ENCODE measurements around the gene TTC27. TPM values are rescaled to one million over a fixed set of nuclear protein-coding genes. Genes with fewer than 3 reads are reported as not detected.

The TTC27 gene
- total RNA-seq, 4 donors from 2014 or later: 11.0 to 16.4 (median 11.3) TPM

- no peak for TF ChIP-seq POLR2A (IDR thresholded peaks at IDR 0.05)
- no peak overlapping the region for H3K4me3 ChIP-seq (ENCODE audit: low read depth, poor library complexity, severe bottlenecking)
- intact Hi-C loops (cut with DNase I; ENCODE audit: low total_unique reads): no loop called here
- no peak for DNase-seq (ENCODE audit: low spot score in 2 of 2)
- WGBS, 2 donors: 72 to 77% methylated on average over 2 of the region's 2 CpGs
Observed at GRCh38 chr2:32783469-32783868, 155.6 kb downstream of the TTC27 start.

- intact Hi-C loops (cut with DNase I; ENCODE audit: low total_unique reads): no loop called here
- WGBS, 2 donors: 80 to 86% methylated on average over 4 of the region's 4 CpGs
- TF ChIP-seq POLR2A (IDR thresholded peaks at IDR 0.05): no peak
- TF ChIP-seq CTCF (IDR thresholded peaks at IDR 0.05): no peak
- DNase-seq (ENCODE audit: low spot score in 2 of 2): no peak
- H3K4me3 ChIP-seq (ENCODE audit: low read depth, poor library complexity, severe bottlenecking): no peak overlapping the region
Observed at GRCh38 chr2:32783933-32784332, 156.1 kb downstream of the TTC27 start.

GRCh38 chr2:32787207-32787606 lies 159.4 kb downstream of the TTC27 start:
- TF ChIP-seq CTCF (IDR thresholded peaks at IDR 0.05) (no peak), POLR2A (IDR thresholded peaks at IDR 0.05) (no peak)
- intact Hi-C loops (cut with DNase I; ENCODE audit: low total_unique reads): no loop called here
- H3K4me3 ChIP-seq (ENCODE audit: low read depth, poor library complexity, severe bottlenecking): no peak overlapping the region
- no peak for DNase-seq (ENCODE audit: low spot score in 2 of 2)

GRCh38 chr2:32788114-32788513 lies 160.3 kb downstream of the TTC27 start:
- no peak for DNase-seq (ENCODE audit: low spot score in 2 of 2)
- no peak for TF ChIP-seq CTCF (IDR thresholded peaks at IDR 0.05)
- no peak for TF ChIP-seq POLR2A (IDR thresholded peaks at IDR 0.05)
- WGBS, 2 donors: 65 to 78% methylated on average over 1 of the region's 1 CpG
- intact Hi-C loops (cut with DNase I; ENCODE audit: low total_unique reads): no loop called here
- H3K4me3 ChIP-seq (ENCODE audit: low read depth, poor library complexity, severe bottlenecking): no peak overlapping the region

GRCh38 chr2:32792416-32792815 lies 164.6 kb downstream of the TTC27 start:
- DNase-seq (ENCODE audit: low spot score in 2 of 2): no peak
- no peak for TF ChIP-seq CTCF (IDR thresholded peaks at IDR 0.05)
- no peak for TF ChIP-seq POLR2A (IDR thresholded peaks at IDR 0.05)
- 91 to 94% methylated on average over 1 of the region's 1 CpG for WGBS, 2 donors
- intact Hi-C loops (cut with DNase I; ENCODE audit: low total_unique reads): no loop called here
- H3K4me3 ChIP-seq (ENCODE audit: low read depth, poor library complexity, severe bottlenecking): no peak overlapping the region

GRCh38 chr2:32798829-32799228 lies 171.0 kb downstream of the TTC27 start:
- intact Hi-C loops (cut with DNase I; ENCODE audit: low total_unique reads): no loop called here
- 90 to 93% methylated on average over 2 of the region's 2 CpGs for WGBS, 2 donors
- DNase-seq (ENCODE audit: low spot score in 2 of 2): no peak
- H3K4me3 ChIP-seq (ENCODE audit: low read depth, poor library complexity, severe bottlenecking): no peak overlapping the region
- no peak for TF ChIP-seq POLR2A (IDR thresholded peaks at IDR 0.05)
- TF ChIP-seq CTCF (IDR thresholded peaks at IDR 0.05): no peak

Data from lower leg skin (tissue), 4 donors.